ENCODE measurements around the gene FAM117A. TPM values are rescaled to one million over a fixed set of nuclear protein-coding genes. Genes with fewer than 3 reads are reported as not detected.

The FAM117A gene
- polyA plus RNA-seq, 1 of the 3 experiments (the other 2 are of a cell fraction): 7.8 TPM

DNA sequence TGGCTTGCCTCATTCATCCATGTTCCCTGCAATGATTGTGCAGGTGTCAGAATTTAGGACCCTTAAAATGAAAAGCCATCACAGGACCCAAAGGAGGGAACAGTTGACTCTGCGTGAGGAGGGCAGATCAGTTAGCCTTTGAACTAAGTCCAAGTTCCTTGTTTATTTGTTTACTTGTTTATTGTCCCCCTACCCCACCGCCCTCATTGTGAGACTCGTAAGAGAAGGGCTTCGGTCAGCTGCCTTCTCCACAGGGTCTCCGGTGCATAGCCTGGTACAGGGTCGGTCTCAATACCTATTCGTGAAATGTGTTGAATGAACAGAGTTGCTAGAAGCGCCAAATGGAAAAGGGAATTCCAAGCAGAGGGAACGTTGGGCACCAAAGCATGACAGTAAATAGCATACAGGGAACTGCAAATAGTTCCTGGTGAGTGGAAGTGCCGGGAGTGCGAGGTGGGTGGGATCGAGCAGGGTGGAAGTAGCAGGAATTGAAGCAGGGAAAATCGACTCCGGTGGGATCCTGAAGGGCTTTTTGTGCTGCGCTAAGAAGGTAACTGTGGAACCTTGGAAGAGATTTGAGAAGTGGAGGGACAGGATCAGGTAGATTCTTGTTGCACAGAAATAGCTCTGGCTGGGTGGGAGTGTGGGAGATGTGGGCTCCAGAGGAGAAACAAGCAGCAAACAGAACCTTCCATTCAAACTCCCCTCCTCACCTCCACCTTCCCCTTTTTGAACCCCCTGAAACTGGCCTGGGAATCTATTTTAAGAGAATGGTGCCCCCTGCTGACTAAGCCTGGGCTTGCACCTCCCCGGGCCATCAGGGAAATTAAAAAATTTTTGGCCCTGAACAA, 68.9 kb downstream of the FAM117A start:
- Histone ChIP-seq H3K4me3 (ENCODE audit: low read depth in 2 of 2, low read length in 1 of 2) (no peak overlapping the region; a peak in 1 of 4 replicates), H2AFZ (ENCODE audit: low read depth) (peak overlapping the region; percentile 38; the same call in 1 of the 2 replicates), H3K9me3 (no peaks in the 10 kb centered on the region), H4K20me1 (ENCODE audit: insufficient read depth) (no peaks in the 10 kb centered on the region), H3K4me1 (ENCODE audit: control insufficient read depth in 1 of 2, insufficient read depth in 2 of 2, low read depth in 1 of 2, low read length in 1 of 2) (peaks cover 0 to 2% of the 10 kb centered on the region in 2 experiments; a peak in 1 of 4 replicates), H3K4me2 (no peak overlapping the region), H3K9me2 (no peaks in the 10 kb centered on the region), H3K27me3 (ENCODE audit: insufficient read depth) (no peaks in the 10 kb centered on the region), H3K36me3 (replicated peaks in 1 of 2; ENCODE audit: control insufficient read depth in 1 of 2, insufficient read depth in 2 of 2, low read length in 1 of 2) (no peaks in the 10 kb centered on the region), H3K27ac (ENCODE audit: low read depth in 2 of 2, low read length in 1 of 2) (no peak overlapping the region), H3K79me2 (ENCODE audit: insufficient read depth) (no peaks in the 10 kb centered on the region), H3K9ac (no peak overlapping the region), H3F3A (replicated peaks; ENCODE audit: insufficient read depth) (no peaks in the 10 kb centered on the region)
- peak; percentile 82 for DNase-seq
- POLR2A ChIA-PET: interaction anchor here (1.0 to 2.2 kb wide), 2 partner anchors 13 to 129 kb away, joined by 5 to 6 read pairs; partner anchors contain the start of gene SLC35B1
- 15% methylated on average over 16 of the region's 16 CpGs for WGBS (ENCODE audit: low lambda C conversion rate)
- TF ChIP-seq RAD21 (IDR thresholded peaks at IDR 0.05; ENCODE audit: low read length): peak; percentile 98
- peak; percentile 99 for TF ChIP-seq SMC3 (IDR thresholded peaks at IDR 0.05; ENCODE audit: low read depth, low read length)
- TF ChIP-seq RXRA (IDR thresholded peaks at IDR 0.05; ENCODE audit: borderline replicate concordance, low read depth): no peak
- TF ChIP-seq, protein P1, sequence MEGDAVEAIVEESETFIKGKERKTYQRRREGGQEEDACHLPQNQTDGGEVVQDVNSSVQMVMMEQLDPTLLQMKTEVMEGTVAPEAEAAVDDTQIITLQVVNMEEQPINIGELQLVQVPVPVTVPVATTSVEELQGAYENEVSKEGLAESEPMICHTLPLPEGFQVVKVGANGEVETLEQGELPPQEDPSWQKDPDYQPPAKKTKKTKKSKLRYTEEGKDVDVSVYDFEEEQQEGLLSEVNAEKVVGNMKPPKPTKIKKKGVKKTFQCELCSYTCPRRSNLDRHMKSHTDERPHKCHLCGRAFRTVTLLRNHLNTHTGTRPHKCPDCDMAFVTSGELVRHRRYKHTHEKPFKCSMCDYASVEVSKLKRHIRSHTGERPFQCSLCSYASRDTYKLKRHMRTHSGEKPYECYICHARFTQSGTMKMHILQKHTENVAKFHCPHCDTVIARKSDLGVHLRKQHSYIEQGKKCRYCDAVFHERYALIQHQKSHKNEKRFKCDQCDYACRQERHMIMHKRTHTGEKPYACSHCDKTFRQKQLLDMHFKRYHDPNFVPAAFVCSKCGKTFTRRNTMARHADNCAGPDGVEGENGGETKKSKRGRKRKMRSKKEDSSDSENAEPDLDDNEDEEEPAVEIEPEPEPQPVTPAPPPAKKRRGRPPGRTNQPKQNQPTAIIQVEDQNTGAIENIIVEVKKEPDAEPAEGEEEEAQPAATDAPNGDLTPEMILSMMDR (IDR thresholded peaks at IDR 0.05): peak; percentile 100
- CTCF ChIA-PET: interaction anchor here (0.6 to 50.8 kb wide), 37 partner anchors 10 to 431 kb away, joined by 3 to 2107 read pairs (median 4); partner anchors contain the start of genes NGFR, NXPH3, PHB1 and SLC35B1

DNA sequence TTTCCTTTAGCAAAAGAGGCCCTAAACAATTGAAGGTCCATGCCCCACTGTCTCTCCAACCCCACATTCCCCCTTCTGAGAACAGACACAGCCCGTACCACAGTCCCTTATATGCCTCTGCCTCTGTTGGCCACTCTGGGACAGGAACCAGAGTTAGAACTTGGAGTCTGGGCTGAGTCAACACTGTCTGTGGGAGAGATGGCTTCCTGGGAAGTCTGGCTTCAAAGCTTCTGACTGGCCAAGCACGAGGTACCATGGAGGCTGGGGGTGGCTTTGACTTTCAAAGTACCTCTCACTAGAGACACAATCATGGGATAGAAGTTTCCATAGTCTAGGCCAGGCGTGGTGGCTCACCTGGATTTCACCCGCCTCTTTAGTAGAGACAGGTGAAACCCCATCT, 71.2 kb downstream of the FAM117A start:
- Histone ChIP-seq H3K79me2 (ENCODE audit: insufficient read depth) (no peaks in the 10 kb centered on the region), H3K9ac (no peak overlapping the region), H3K9me2 (no peaks in the 10 kb centered on the region), H3K4me3 (ENCODE audit: low read depth in 2 of 2, low read length in 1 of 2) (no peak overlapping the region), H3K4me2 (no peak overlapping the region), H3K36me3 (replicated peaks in 1 of 2; ENCODE audit: control insufficient read depth in 1 of 2, insufficient read depth in 2 of 2, low read length in 1 of 2) (no peaks in the 10 kb centered on the region), H4K20me1 (ENCODE audit: insufficient read depth) (no peaks in the 10 kb centered on the region), H3K27me3 (ENCODE audit: insufficient read depth) (no peaks in the 10 kb centered on the region), H3K4me1 (ENCODE audit: control insufficient read depth in 1 of 2, insufficient read depth in 2 of 2, low read depth in 1 of 2, low read length in 1 of 2) (peaks cover 0 to 2% of the 10 kb centered on the region in 2 experiments; a peak in 1 of 4 replicates), H3K9me3 (no peaks in the 10 kb centered on the region), H3F3A (replicated peaks; ENCODE audit: insufficient read depth) (peaks cover 4% of the 10 kb centered on the region), H3K27ac (ENCODE audit: low read depth in 2 of 2, low read length in 1 of 2) (no peak overlapping the region), H2AFZ (ENCODE audit: low read depth) (no peak overlapping the region)
- ChIA-PET CTCF (interaction anchor here (50.8 kb wide), 1 partner anchor 117 kb away, joined by 2107 read pairs; the partner anchor contains the start of gene NXPH3), POLR2A (no interaction called here)
- 60% methylated on average over 4 of the region's 4 CpGs for WGBS (ENCODE audit: low lambda C conversion rate)
- TF ChIP-seq GABPA (IDR thresholded peaks at IDR 0.05; ENCODE audit: low read depth): no peak
- DNase-seq: no peak

DNA sequence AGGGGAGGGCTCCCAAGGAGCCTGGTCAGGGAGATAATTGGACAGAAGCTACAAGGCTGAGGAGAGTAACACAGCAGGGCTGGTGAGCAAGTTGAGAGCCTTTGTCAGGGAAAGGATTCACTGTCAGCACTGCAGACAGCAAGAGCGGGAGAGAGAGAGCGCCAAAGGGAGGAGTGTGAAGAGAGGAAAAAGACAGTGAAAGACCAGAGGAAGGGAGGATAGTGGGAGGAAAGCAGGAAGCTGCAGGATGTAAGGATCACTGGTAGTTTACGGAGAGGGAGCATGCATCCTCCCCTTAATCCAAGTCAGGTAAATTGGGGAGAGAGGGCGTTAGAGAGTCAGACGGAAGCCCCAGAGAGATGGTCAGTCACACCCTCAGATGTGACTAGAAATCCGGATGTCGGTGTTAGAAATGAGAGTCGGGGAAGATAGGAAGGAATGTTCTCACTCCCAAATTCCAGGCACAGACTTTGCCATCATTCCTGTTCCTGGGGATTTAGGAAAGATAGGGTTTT, 72.2 kb downstream of the FAM117A start:
- CTCF ChIA-PET: interaction anchor here (0.6 to 50.8 kb wide), 4 partner anchors 8 to 305 kb away, joined by 3 to 2107 read pairs (median 6); partner anchors contain the start of gene NXPH3
- H2AFZ ChIP-seq (ENCODE audit: low read depth): no peak overlapping the region; the same call in 1 of the 2 replicates
- no peak overlapping the region for H3K9ac ChIP-seq
- H3K4me3 ChIP-seq (ENCODE audit: low read depth in 2 of 2, low read length in 1 of 2): no peak overlapping the region
- 57% methylated on average over 8 of the region's 8 CpGs for WGBS (ENCODE audit: low lambda C conversion rate)
- no peaks in the 10 kb centered on the region for H3K9me3 ChIP-seq
- H3K79me2 ChIP-seq (ENCODE audit: insufficient read depth): no peaks in the 10 kb centered on the region
- TF ChIP-seq EP300 (IDR thresholded peaks at IDR 0.05; ENCODE audit: borderline replicate concordance in 1 of 2, low read depth in 1 of 2, low read length in 1 of 2): no peak
- no peak for TF ChIP-seq FOSL2 (IDR thresholded peaks at IDR 0.05; ENCODE audit: borderline replicate concordance, low read depth)
- no peak for TF ChIP-seq NFIC (IDR thresholded peaks at IDR 0.05; ENCODE audit: borderline replicate concordance)
- no peak for TF ChIP-seq POLR2AphosphoS5 (IDR thresholded peaks at IDR 0.05; ENCODE audit: low read depth, low read length)
- TF ChIP-seq, protein P2, sequence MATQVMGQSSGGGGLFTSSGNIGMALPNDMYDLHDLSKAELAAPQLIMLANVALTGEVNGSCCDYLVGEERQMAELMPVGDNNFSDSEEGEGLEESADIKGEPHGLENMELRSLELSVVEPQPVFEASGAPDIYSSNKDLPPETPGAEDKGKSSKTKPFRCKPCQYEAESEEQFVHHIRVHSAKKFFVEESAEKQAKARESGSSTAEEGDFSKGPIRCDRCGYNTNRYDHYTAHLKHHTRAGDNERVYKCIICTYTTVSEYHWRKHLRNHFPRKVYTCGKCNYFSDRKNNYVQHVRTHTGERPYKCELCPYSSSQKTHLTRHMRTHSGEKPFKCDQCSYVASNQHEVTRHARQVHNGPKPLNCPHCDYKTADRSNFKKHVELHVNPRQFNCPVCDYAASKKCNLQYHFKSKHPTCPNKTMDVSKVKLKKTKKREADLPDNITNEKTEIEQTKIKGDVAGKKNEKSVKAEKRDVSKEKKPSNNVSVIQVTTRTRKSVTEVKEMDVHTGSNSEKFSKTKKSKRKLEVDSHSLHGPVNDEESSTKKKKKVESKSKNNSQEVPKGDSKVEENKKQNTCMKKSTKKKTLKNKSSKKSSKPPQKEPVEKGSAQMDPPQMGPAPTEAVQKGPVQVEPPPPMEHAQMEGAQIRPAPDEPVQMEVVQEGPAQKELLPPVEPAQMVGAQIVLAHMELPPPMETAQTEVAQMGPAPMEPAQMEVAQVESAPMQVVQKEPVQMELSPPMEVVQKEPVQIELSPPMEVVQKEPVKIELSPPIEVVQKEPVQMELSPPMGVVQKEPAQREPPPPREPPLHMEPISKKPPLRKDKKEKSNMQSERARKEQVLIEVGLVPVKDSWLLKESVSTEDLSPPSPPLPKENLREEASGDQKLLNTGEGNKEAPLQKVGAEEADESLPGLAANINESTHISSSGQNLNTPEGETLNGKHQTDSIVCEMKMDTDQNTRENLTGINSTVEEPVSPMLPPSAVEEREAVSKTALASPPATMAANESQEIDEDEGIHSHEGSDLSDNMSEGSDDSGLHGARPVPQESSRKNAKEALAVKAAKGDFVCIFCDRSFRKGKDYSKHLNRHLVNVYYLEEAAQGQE (IDR thresholded peaks at IDR 0.05; ENCODE audit: low read depth, low read length): no peak
- TF ChIP-seq YY1 (IDR thresholded peaks at IDR 0.05; ENCODE audit: low read depth): no peak
- no peak for TF ChIP-seq NRF1 (IDR thresholded peaks at IDR 0.05; ENCODE audit: low read depth, low read length)
- no peak for TF ChIP-seq ELF1 (IDR thresholded peaks at IDR 0.05)
- no peak for TF ChIP-seq GATA2 (CRISPR knock-in tag; IDR thresholded peaks at IDR 0.05)
- peaks cover 4% of the 10 kb centered on the region for H3F3A ChIP-seq (replicated peaks; ENCODE audit: insufficient read depth)
- H3K27ac ChIP-seq (ENCODE audit: low read depth in 2 of 2, low read length in 1 of 2): no peak overlapping the region
- DNase-seq: no peak
- no peaks in the 10 kb centered on the region for H3K27me3 ChIP-seq (ENCODE audit: insufficient read depth)
- no peaks in the 10 kb centered on the region for H3K9me2 ChIP-seq
- peaks cover 0 to 2% of the 10 kb centered on the region in 2 experiments; a peak in 1 of 4 replicates for H3K4me1 ChIP-seq (ENCODE audit: control insufficient read depth in 1 of 2, insufficient read depth in 2 of 2, low read depth in 1 of 2, low read length in 1 of 2)
- POLR2A ChIA-PET: interaction anchor here (0.7 kb wide), 1 partner anchor 7 kb away, joined by 3 read pairs; no protein-coding TSS in a partner anchor
- no peak overlapping the region for H3K4me2 ChIP-seq
- H4K20me1 ChIP-seq (ENCODE audit: insufficient read depth): no peaks in the 10 kb centered on the region
- no peaks in the 10 kb centered on the region for H3K36me3 ChIP-seq (replicated peaks in 1 of 2; ENCODE audit: control insufficient read depth in 1 of 2, insufficient read depth in 2 of 2, low read length in 1 of 2)
